B cell (primary cell): Measurements from ENCODE around the gene PIP5K1A. TPM values are rescaled to one million over a fixed set of nuclear protein-coding genes. Genes with fewer than 3 reads are reported as not detected.

Experiments
- ATAC-seq: fragments of 200-7000 bp; cut with Tn5 transposase; one replicate; pipeline ENCODE4 v1.10.0; 2021; ENCODE audit warnings: low read depth, mild to moderate bottlenecking, moderate number of reproducible peaks, moderate library complexity
- CTCF ChIA-PET: fragments of 350-600 bp; sonication (Branson Sonifier 250); formaldehyde crosslinking; loops from one replicate; lab custom pipeline; 2021; ENCODE audit warnings: antibody characterized with exemption, inconsistent platforms; lab: Charles Lee
- POLR2A ChIA-PET: fragments of 350-600 bp; sonication (Branson Sonifier 250); formaldehyde crosslinking; loops from one replicate; lab custom pipeline; 2021; ENCODE audit warnings: antibody characterized with exemption; lab: Charles Lee
- DNase-seq: peaks from one replicate; pipeline ENCODE4 v3.0.0; 2013
- H2AFZ ChIP-seq: 2 replicates; pipeline ENCODE4 v1.6.1; 2012; ENCODE audit warnings: mild to moderate bottlenecking, low read depth, low read length; ENCODE audit not compliant: insufficient read depth, poor library complexity, severe bottlenecking
- H3K27ac ChIP-seq, 2 donors: 1 replicate in 1 of 2; 2 replicates in 1 of 2; pipeline ENCODE4 v1.5.1; 2012 to 2013; ENCODE audit warnings: low read length in 2 of 2, mild to moderate bottlenecking in 2 of 2, moderate library complexity in 1 of 2
- H3K27me3 ChIP-seq, 4 experiments: fragments of 200-600 bp in 1 of 4; sonication (generic) in 1 of 4; replicated peaks in 1 of 4; 1 replicate in 2 of 4; 2 replicates in 2 of 4; pipeline versions ENCODE4 v1.6.1 to v1.7.0; 2013 to 2016; ENCODE audit warnings: low read length in 3 of 4, mild to moderate bottlenecking in 2 of 4, mixed read lengths in 1 of 4, moderate library complexity in 1 of 4; ENCODE audit not compliant: insufficient read depth in 4 of 4, control insufficient read depth in 3 of 4; ENCODE audit errors: control extremely low read depth in 1 of 4
- H3K36me3 ChIP-seq, 2 experiments: replicated peaks in 1 of 2; 1 replicate in 1 of 2; 2 replicates in 1 of 2; pipeline versions ENCODE4 v1.6.1 to v1.7.1; 2013; ENCODE audit warnings: low read length in 1 of 2; ENCODE audit not compliant: insufficient read depth in 2 of 2, control insufficient read depth in 1 of 2; ENCODE audit errors: control extremely low read depth in 1 of 2, extremely low read depth in 1 of 2
- H3K4me1 ChIP-seq, 2 donors: fragments of 200-600 bp in 1 of 2; sonication (generic) in 1 of 2; 1 replicate in 1 of 2; 2 replicates in 1 of 2; pipeline versions ENCODE4 v1.5.1 to v1.6.1; 2013 to 2017; ENCODE audit warnings: low read length in 2 of 2; ENCODE audit not compliant: control insufficient read depth in 2 of 2, insufficient read depth in 2 of 2
- H3K4me2 ChIP-seq: replicated peaks from 2 replicates; pipeline ENCODE3; 2012; ENCODE audit warnings: mild to moderate bottlenecking, low read depth, low read length; ENCODE audit not compliant: poor library complexity, severe bottlenecking
- H3K4me3 ChIP-seq, 5 experiments: fragments of 200-600 bp in 1 of 5; sonication (generic) in 1 of 5; 1 replicate in 3 of 5; 2 replicates in 2 of 5; pipeline versions ENCODE4 v1.5.1 to v1.7.0; 2011 to 2016; ENCODE audit warnings: low read length in 4 of 5, mild to moderate bottlenecking in 4 of 5, low read depth in 2 of 5, control low read depth in 1 of 5, moderate library complexity in 1 of 5; ENCODE audit not compliant: insufficient read depth in 1 of 5; ENCODE audit errors: control extremely low read depth in 1 of 5, extremely low read depth in 1 of 5
- H3K79me2 ChIP-seq: fragments of 200-600 bp; sonication (generic); one replicate; pipeline ENCODE4 v1.6.0; 2016; ENCODE audit warnings: low read length; ENCODE audit not compliant: control insufficient read depth, insufficient read depth
- H3K9ac ChIP-seq: fragments of 200-600 bp; sonication (generic); 2 replicates; pipeline ENCODE4 v1.6.1; 2017; ENCODE audit warnings: mild to moderate bottlenecking, low read length, moderate library complexity
- H3K9me3 ChIP-seq, 3 donors: one replicate each; pipeline versions ENCODE4 v1.6.1 to v1.7.1; 2013; ENCODE audit warnings: low read length in 2 of 3; ENCODE audit not compliant: control insufficient read depth in 2 of 3, insufficient read depth in 1 of 3; ENCODE audit errors: control extremely low read depth in 1 of 3
- H4K20me1 ChIP-seq: 2 replicates; pipeline ENCODE4 v1.6.0; 2012; ENCODE audit warnings: mild to moderate bottlenecking, low read length; ENCODE audit not compliant: insufficient read depth, control insufficient read depth, poor library complexity, severe bottlenecking
- H3K27ac Mint-ChIP-seq: one replicate; pipeline ENCODE4 v1.8.0; 2021; ENCODE audit warnings: mixed read lengths
- H3K27me3 Mint-ChIP-seq: one replicate; pipeline ENCODE4 v1.8.0; 2021; ENCODE audit warnings: mixed read lengths
- H3K4me1 Mint-ChIP-seq: one replicate; pipeline ENCODE4 v1.8.0; 2021; ENCODE audit warnings: mixed read lengths
- H3K4me3 Mint-ChIP-seq: one replicate; pipeline ENCODE4 v1.8.0; 2021; ENCODE audit warnings: mixed read lengths
- H3K9me3 Mint-ChIP-seq: one replicate; pipeline ENCODE4 v1.8.0; 2022; ENCODE audit warnings: mixed read lengths; ENCODE audit not compliant: insufficient read depth
- EZH2 ChIP-seq: IDR thresholded peaks from 2 replicates; pipeline ENCODE4 v1.6.1; 2012; ENCODE audit warnings: borderline replicate concordance, low read depth, mild to moderate bottlenecking, moderate library complexity, low read length; ENCODE audit not compliant: insufficient read depth, poor library complexity, severe bottlenecking
- WGBS: methylation state at CpG from one replicate; pipeline ENCODE4 v1.1.5; 2013; ENCODE audit warnings: missing lambda C conversion rate; ENCODE audit not compliant: insufficient coverage; 5-methylcytosine and 5-hydroxymethylcytosine counted together
- intact Hi-C: fragments of 100-400 bp; cut with micrococcal nuclease; formaldehyde crosslinking; loops from one replicate; pipeline ENCODE4 v1.10.0; 2022
- polyA plus RNA-seq: library from polyadenylated mRNA; depleted of rRNA; stranded (reverse); fragments of >200 nt; gene quantifications from 2 replicates; pipeline ENCODE4 v1.2.3, GENCODE V29; 2012
- total RNA-seq, 2 donors: library from RNA; stranded (reverse); fragments of 120-200 nt in 1 of 2; gene quantifications; 1 replicate in 1 of 2; 2 replicates in 1 of 2; pipeline versions ENCODE4 v1.2.3 to v1.2.4, GENCODE V29; 2013 to 2022
- TF ChIP-seq, protein P1 (sequence below): fragments of 200-600 bp; IDR thresholded peaks from one replicate; pipeline ENCODE4 v1.8.0; 2022; ENCODE audit warnings: antibody characterized with exemption, mild to moderate bottlenecking

PIP5K1A gene
- total and polyA plus RNA-seq, 2 donors (not counting 1 experiment from before 2014, with no cell fraction given): 59.4 to 78.4 TPM

DNA sequence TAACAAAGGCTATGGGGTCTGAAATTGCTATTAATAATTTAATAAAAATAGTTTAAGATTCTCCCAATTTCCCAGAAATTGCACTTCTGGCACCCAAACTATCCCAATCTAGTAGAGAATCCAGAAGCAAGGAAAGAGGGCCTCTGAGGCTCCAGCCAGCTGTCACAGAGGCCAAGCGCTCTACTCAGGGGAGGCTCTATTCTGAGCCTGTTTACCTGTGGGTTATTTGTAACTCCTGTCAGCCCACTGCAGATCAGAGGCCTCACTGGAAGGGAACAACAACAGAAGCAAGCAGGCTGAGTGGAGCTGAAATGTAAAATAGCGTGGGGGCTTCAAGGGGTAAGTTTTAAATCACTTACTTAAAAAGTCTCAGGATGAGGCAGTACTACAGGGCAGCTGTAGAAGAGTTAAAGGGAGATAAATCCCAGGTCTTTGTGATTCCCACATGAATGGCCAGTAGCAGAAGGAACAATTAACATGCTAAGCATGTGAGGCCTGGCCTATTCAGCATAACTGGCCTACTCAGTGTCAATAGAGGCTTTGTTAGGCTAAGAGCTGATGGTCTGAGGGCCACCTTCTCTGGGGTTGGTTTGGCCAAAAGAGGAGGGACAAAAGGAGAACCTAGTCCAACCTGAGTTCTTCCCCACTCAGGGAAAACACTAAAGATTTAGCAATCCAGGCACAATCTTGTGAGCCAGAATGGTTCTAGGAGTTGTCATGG is 96.5 kb downstream of the PIP5K1A start:
- 80% methylated on average over 2 of the region's 2 CpGs for WGBS
- no peak overlapping the region for H3K4me2 ChIP-seq

More for the DNA sequence above, 96.5 kb downstream of the PIP5K1A start:
- Mint-ChIP-seq H3K4me3 (no peak overlapping the region), H3K27ac (no peak overlapping the region), H3K4me1 (peaks cover 9% of the 10 kb centered on the region), H3K9me3 (no peaks in the 10 kb centered on the region), H3K27me3 (no peaks in the 10 kb centered on the region)
- Histone ChIP-seq H4K20me1 (peaks cover 29% of the 10 kb centered on the region), H3K9ac (no peak overlapping the region), H3K4me3 (no peak overlapping the region), H3K36me3 (peaks cover 7 to 94% of the 10 kb centered on the region in 2 experiments), H3K9me3 (no peaks in the 10 kb centered on the region), H3K27ac (no peak overlapping the region), H2AFZ (no peak overlapping the region), H3K4me1 (peaks cover 0 to 4% of the 10 kb centered on the region in 2 donors), H3K79me2 (peaks cover 14% of the 10 kb centered on the region), H3K27me3 (no peaks in the 10 kb centered on the region)
- DNase-seq (no peak), ATAC-seq (no peak)
- TF ChIP-seq, protein P1, sequence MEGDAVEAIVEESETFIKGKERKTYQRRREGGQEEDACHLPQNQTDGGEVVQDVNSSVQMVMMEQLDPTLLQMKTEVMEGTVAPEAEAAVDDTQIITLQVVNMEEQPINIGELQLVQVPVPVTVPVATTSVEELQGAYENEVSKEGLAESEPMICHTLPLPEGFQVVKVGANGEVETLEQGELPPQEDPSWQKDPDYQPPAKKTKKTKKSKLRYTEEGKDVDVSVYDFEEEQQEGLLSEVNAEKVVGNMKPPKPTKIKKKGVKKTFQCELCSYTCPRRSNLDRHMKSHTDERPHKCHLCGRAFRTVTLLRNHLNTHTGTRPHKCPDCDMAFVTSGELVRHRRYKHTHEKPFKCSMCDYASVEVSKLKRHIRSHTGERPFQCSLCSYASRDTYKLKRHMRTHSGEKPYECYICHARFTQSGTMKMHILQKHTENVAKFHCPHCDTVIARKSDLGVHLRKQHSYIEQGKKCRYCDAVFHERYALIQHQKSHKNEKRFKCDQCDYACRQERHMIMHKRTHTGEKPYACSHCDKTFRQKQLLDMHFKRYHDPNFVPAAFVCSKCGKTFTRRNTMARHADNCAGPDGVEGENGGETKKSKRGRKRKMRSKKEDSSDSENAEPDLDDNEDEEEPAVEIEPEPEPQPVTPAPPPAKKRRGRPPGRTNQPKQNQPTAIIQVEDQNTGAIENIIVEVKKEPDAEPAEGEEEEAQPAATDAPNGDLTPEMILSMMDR: no peak
- no peak for TF ChIP-seq EZH2
- intact Hi-C loops: no loop called here
- ChIA-PET CTCF (interaction anchor here (0.9 to 1.2 kb wide), 4 partner anchors 10 to 196 kb away, joined by 4 to 5 read pairs (median 4); no protein-coding TSS in a partner anchor), POLR2A (interaction anchor here (0.6 kb wide), 1 partner anchor 50 kb away, joined by 5 read pairs; no protein-coding TSS in a partner anchor)

Other genes starting within 250 kb of the PIP5K1A start
- gene CERS2, start 223.7 kb upstream of the PIP5K1A start, total RNA-seq: 130 and 144 TPM in 2 replicates
- gene CERS2, start 223.7 kb upstream of the PIP5K1A start, polyA plus RNA-seq: 52.5 and 68.4 TPM in 2 replicates
- gene ANXA9, start 216.3 kb upstream of the PIP5K1A start, total RNA-seq: 0.62 TPM in 1 of 2 replicates, not detected in the other
- 0.07 and 0.09 TPM in 2 replicates for gene ANXA9, start 216.3 kb upstream of the PIP5K1A start, polyA plus RNA-seq
- gene MINDY1, start 191.7 kb upstream of the PIP5K1A start, total RNA-seq: 16.1 and 16.5 TPM in 2 replicates
- gene MINDY1, start 191.7 kb upstream of the PIP5K1A start, polyA plus RNA-seq: 4.8 and 7.6 TPM in 2 replicates
- 20.8 and 21.3 TPM in 2 replicates for gene PRUNE1, start 190.1 kb upstream of the PIP5K1A start, total RNA-seq
- gene PRUNE1, start 190.1 kb upstream of the PIP5K1A start, polyA plus RNA-seq: 13.3 and 15.9 TPM in 2 replicates
- gene BNIPL, start 162.0 kb upstream of the PIP5K1A start, total RNA-seq: 1.8 and 2.5 TPM in 2 replicates
- 0.81 and 2.8 TPM in 2 replicates for gene BNIPL, start 162.0 kb upstream of the PIP5K1A start, polyA plus RNA-seq
- 4.5 and 7.6 TPM in 2 replicates for gene C1orf56, start 150.8 kb upstream of the PIP5K1A start, total RNA-seq
- 2.4 and 2.5 TPM in 2 replicates for gene C1orf56, start 150.8 kb upstream of the PIP5K1A start, polyA plus RNA-seq
- 230 and 238 TPM in 2 replicates for gene CDC42SE1, start 138.9 kb upstream of the PIP5K1A start, total RNA-seq
- gene CDC42SE1, start 138.9 kb upstream of the PIP5K1A start, polyA plus RNA-seq: 366 and 419 TPM in 2 replicates
- 1.1 and 1.5 TPM in 2 replicates for gene MLLT11, start 138.2 kb upstream of the PIP5K1A start, total RNA-seq
- 2.4 and 2.7 TPM in 2 replicates for gene MLLT11, start 138.2 kb upstream of the PIP5K1A start, polyA plus RNA-seq
- 22.4 and 22.9 TPM in 2 replicates for gene GABPB2, start 127.8 kb upstream of the PIP5K1A start, total RNA-seq
- gene GABPB2, start 127.8 kb upstream of the PIP5K1A start, polyA plus RNA-seq: 15.1 and 22.3 TPM in 2 replicates
- 0.86 and 1.5 TPM in 2 replicates for gene SEMA6C, start 51.9 kb upstream of the PIP5K1A start, total RNA-seq
- 0.81 and 1.3 TPM in 2 replicates for gene SEMA6C, start 51.9 kb upstream of the PIP5K1A start, polyA plus RNA-seq
- 14.9 and 17.6 TPM in 2 replicates for gene TNFAIP8L2, start 41.9 kb upstream of the PIP5K1A start, total RNA-seq
- 5.5 and 9.1 TPM in 2 replicates for gene TNFAIP8L2, start 41.9 kb upstream of the PIP5K1A start, polyA plus RNA-seq
- gene LYSMD1, start 32.6 kb upstream of the PIP5K1A start, total RNA-seq: 5.8 TPM in 2 replicates
- 0.68 and 1.4 TPM in 2 replicates for gene LYSMD1, start 32.6 kb upstream of the PIP5K1A start, polyA plus RNA-seq
- 53.6 and 57.6 TPM in 2 replicates for gene SCNM1, start 32.4 kb upstream of the PIP5K1A start, total RNA-seq
- gene SCNM1, start 32.4 kb upstream of the PIP5K1A start, polyA plus RNA-seq: 38.2 and 46.5 TPM in 2 replicates
- 3.5 and 5.1 TPM in 2 replicates for gene TMOD4, start 22.6 kb upstream of the PIP5K1A start, total RNA-seq
- 1.7 and 2.3 TPM in 2 replicates for gene TMOD4, start 22.6 kb upstream of the PIP5K1A start, polyA plus RNA-seq
- 48.7 and 71.3 TPM in 2 replicates for gene VPS72, start 8.4 kb upstream of the PIP5K1A start, total RNA-seq
- gene VPS72, start 8.4 kb upstream of the PIP5K1A start, polyA plus RNA-seq: 30.3 and 42.1 TPM in 2 replicates
- 142 and 169 TPM in 2 replicates for gene PSMD4, start 56.2 kb downstream of the PIP5K1A start, total RNA-seq
- 117 and 136 TPM in 2 replicates for gene PSMD4, start 56.2 kb downstream of the PIP5K1A start, polyA plus RNA-seq
- gene ZNF687, start 83.7 kb downstream of the PIP5K1A start, total RNA-seq: 49.6 and 54.0 TPM in 2 replicates
- 29.1 and 37.0 TPM in 2 replicates for gene ZNF687, start 83.7 kb downstream of the PIP5K1A start, polyA plus RNA-seq
- gene PI4KB, start 128.9 kb downstream of the PIP5K1A start, total RNA-seq: 110 TPM in 2 replicates
- gene PI4KB, start 128.9 kb downstream of the PIP5K1A start, polyA plus RNA-seq: 138 and 139 TPM in 2 replicates
- 207 and 208 TPM in 2 replicates for gene RFX5, start 148.7 kb downstream of the PIP5K1A start, total RNA-seq
- 181 and 216 TPM in 2 replicates for gene RFX5, start 148.7 kb downstream of the PIP5K1A start, polyA plus RNA-seq
- gene SELENBP1, start 174.2 kb downstream of the PIP5K1A start, total RNA-seq: 0.22 and 0.37 TPM in 2 replicates
- gene SELENBP1, start 174.2 kb downstream of the PIP5K1A start, polyA plus RNA-seq: not detected in 2 replicates
- 201 and 203 TPM in 2 replicates for gene PSMB4, start 201.0 kb downstream of the PIP5K1A start, total RNA-seq
- gene PSMB4, start 201.0 kb downstream of the PIP5K1A start, polyA plus RNA-seq: 334 and 393 TPM in 2 replicates